GDM1 (cell line): ENCODE results near the gene SNCA.

ENCODE experiments used
- DNase-seq: peaks from one replicate; lab custom pipeline; 2025; lab: John Stamatoyannopoulos, UW

The SNCA gene

DNA sequence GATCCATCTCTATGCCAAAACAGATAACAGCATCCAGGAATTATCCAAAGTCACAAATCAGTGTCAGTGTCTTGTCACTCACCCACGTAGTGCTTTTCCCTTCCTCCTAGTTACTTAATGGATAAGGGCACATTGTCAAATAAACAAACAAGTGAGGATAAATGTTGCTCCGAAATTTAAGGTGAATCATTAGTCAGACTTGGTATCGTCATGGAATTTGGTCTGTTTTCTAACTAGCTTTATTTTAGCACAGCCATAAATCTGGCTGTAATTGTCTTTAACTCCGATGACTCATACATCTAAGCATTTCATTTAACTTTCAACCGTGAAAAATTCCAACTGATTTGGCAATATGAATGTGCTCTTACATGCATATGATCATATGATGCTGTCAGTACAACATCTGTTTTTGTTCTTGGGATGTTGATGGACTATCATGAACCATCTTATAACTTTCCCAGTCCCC is 83.3 kb downstream of the SNCA start:
- no peak for DNase-seq

- no peak for DNase-seq
Measured at GRCh38 chr4:89752932-89753598, 83.9 kb downstream of the SNCA start.

DNA sequence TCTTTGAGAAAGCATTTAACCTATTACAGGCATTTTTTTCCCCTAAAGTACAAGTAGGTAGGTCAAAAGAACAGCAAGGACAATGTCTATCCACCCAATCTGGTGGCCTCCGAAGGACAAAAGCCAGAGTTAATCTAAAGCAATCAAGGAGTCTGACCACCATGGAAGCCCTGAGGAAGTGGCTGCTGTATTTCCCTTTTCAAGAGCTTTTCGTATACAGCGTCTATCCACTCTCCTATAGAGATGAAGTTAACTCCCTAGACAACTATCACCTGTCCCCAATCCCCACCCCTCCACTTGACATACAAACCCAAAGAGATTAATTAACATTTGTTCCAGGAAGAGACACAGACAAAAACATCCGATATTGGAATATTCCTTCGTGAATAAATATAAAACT is 85.5 kb downstream of the SNCA start:
- DNase-seq = no peak

GRCh38 chr4:89746377-89746776 is 90.6 kb downstream of the SNCA start:
- no peak for DNase-seq

DNA sequence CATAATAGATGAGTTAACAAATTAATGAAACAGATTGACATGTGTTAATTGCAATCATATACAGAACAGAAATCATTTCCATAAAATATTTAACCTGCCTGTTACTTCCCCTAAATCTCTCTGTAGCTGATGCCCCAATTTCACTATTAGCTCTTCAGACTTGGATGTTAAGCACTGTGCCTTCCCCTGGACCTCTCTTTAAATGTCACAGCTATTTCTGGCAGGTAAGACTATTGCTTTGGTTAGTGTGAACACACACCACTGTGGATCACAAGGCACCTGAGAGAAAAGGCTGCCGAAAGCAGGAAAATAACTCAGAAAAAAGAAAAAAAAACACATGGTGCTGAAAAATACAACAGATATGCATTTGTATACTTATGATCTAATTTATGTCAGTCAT is 91.3 kb downstream of the SNCA start:
- no peak for DNase-seq

DNA sequence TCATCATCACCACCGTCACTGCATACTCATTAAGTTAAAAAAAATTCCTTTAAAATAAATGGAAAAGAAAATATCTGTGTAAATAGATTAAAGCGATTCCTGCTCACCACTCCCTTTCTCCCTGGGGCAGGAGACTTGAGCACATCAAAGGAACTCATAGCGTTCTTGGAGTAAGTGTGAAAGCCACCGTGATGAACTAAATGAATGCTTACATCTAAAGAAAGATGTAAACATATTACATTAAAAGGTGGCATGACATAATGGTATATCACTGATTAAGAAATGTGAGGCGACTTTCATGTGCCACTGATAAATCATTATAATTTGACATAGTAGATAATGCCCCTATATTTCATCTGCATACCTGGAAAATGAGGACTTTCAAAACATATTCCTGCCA is 92.0 kb downstream of the SNCA start:
- no peak for DNase-seq

DNA sequence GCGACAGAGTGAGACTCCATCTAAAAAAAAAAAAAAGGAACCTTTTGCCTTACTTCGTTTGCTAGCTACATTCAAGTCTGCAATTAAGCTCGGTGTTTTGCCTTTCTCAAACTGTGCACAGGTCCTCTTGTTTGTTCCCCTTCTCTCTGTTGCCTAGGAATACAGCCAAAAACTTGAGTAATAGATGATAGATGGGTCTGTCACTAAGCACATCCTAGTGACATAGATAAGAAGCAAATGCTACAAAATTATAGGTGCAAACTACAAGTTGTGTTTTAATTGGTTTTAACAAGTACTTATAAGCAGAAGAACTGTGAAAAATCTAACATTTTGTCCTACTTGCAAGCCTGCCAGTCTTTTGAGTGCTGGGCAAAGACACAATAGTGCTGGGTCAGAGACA is 95.2 kb downstream of the SNCA start:
- DNase-seq = no peak

DNA sequence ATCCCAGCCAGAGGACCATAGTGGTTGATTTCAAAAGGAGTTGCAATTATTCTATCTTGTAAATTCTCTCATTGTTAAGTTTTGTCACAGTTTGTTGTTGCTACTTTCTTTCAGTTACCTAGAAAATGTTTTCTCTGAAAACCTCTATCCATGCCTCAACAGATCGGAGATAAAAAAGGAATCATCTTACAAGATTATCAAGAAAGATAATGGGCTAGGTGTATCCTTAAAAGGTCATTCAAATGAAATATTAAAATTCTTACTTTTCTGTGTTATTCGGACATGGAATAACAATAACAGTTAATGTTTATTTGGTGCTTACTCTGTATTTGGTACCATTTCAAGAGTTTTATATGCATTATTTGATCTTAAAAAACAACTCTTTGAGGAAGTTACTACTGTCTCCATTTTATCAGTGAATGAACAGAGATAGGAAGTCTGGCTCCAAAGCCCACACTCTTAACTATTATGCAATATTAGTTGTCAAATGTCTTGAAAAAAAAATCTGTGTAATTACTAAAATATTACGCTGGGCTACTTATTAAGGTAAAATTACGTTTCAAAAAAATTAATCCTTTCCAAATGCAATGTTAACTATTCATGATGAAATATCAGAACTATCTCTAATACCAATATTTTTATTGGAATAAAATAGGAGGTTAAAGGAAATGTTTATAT is 97.5 kb downstream of the SNCA start:
- DNase-seq = no peak

DNA sequence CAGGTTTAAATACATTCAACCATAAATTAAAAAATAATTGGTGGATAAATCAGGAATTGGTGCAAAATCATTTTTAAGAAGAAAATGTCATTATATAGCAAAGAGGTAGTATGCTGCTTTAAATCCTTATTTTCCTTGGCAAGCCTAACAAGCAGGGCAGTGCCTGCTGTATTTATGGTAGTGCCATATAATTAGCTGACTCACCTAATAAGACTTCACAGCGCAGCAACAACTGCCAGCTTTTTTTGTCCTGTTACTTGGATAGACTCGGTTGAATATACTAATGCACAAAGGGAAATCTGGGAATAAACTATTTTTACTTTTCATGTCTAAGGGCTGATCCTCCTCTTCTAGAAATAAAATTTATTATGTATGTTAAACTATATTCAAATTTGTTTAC is 99.1 kb downstream of the SNCA start:
- DNase-seq = no peak

GRCh38 chr4:89733946-89734345 is 103.0 kb downstream of the SNCA start:
- no peak for DNase-seq

- no peak for DNase-seq
Measured at GRCh38 chr4:89727238-89727637, 109.7 kb downstream of the SNCA start.

DNA sequence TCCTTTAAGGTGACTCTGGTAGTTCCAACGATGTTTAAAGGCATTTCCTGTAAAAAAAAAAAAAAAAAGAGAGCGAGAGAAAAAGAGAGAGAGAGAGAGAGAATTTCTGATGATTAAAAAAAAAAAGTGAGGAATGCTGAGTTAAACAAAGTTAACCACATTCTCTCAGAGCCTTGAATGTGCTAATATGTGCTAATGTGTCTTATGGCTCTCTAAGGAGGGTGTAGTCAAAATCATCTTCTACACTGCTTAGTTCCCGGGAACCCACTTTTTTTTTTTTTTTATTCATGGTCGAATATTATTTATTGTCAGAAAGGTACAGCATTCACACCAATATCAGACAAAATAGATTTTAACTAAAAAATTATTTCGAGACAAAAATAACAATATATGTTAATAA is 111.7 kb downstream of the SNCA start:
- no peak for DNase-seq

- no peak for DNase-seq
Measured at GRCh38 chr4:89724716-89725115, 112.2 kb downstream of the SNCA start.

GRCh38 chr4:89723096-89723495 is 113.9 kb downstream of the SNCA start:
- no peak for DNase-seq

DNA sequence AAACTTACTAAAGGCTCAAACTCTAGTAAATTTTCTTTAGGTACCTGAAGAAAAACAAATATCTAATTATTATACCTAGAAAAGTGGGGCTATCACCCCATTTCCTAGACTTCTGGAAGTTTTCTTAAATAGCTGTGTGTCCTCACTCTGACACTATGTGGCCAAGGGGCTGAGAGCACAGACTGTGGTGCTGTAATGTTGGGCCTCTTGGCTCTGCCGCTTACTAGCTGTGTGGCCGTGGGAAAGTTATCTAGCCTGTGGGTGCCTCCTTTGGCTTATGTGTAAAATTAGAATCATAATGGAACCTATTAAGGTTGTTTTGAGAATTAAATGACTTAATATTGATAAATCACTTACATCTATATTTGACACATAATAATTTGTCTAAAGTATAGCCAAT is 114.4 kb downstream of the SNCA start:
- no peak for DNase-seq

DNA sequence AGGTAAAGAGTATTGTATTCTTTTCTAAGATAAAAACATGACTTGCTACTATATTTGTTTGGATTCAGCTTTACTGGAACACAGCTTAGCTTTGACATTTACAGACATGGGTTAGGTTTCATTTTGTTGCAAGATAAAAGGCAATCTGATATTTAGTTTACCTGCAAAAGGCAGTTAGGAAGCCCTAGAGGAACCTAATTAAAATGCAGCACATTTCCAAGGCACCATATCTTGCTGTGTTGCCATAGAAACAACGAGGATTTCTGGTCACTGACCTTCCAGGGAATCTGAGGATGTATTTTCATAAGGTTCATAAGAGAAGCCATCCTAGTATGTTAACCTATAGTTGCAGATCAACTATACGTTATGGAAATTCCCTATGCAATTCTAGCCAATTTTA is 116.0 kb downstream of the SNCA start:
- DNase-seq = no peak

GRCh38 chr4:89719536-89720090 is 117.3 kb downstream of the SNCA start:
- DNase-seq = no peak

DNA sequence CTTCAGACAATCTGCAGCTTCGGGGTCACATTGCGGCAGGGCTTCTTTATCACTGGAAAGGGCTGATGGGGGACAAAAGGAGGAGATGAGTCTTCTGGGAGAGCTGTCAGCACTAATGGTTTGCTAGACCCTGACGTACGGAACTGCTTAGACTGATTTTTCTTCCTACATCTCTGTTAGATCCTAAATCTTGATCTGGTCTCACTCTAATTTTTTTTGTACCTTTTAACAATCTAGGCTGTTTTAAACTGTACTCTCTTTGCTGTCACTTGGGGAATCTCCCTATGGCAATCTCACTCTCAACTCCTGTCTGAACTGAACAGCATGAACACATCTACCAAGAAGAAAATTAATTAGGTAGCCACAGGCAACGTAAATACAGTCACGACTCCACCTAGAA is 120.1 kb downstream of the SNCA start:
- no peak for DNase-seq

GRCh38 chr4:89715631-89716030 is 121.3 kb downstream of the SNCA start:
- DNase-seq = no peak

GRCh38 chr4:89712827-89713226 is 124.1 kb downstream of the SNCA start:
- no peak for DNase-seq

GRCh38 chr4:89712141-89712540 is 124.8 kb downstream of the SNCA start:
- DNase-seq = no peak

GRCh38 chr4:89708903-89709421 is 128.0 kb downstream of the SNCA start:
- DNase-seq = no peak

GRCh38 chr4:89707467-89707866 is 129.5 kb downstream of the SNCA start:
- DNase-seq = no peak
